Activated T-helper 17 cell treated with anti-CD3 and anti-CD28 coated beads, Interleukin-2, amount 50 U/mL, for 72 hours (primary cell): ENCODE results near the gene ZNF585A. TPM values are rescaled to one million over a fixed set of nuclear protein-coding genes. Genes with fewer than 3 reads are reported as not detected.
"Not testable (repeated sequence)": the region's sequence is repeated elsewhere in the genome, so short reads cannot be mapped to it uniquely, and the experiment has no call there.

Source experiments
- ATAC-seq: fragments of 150-1000 bp; cut with Tn5 transposase; replicated peaks from 2 replicates; pipeline ENCODE4 v1.10.0; 2021; ENCODE audit warnings: mild to moderate bottlenecking, moderate library complexity
- H3K27ac Mint-ChIP-seq: one replicate; pipeline ENCODE4 v1.8.0; 2022; ENCODE audit warnings: mixed read lengths
- H3K27me3 Mint-ChIP-seq: one replicate; pipeline ENCODE4 v1.8.0; 2022; ENCODE audit warnings: mixed read lengths
- H3K36me3 Mint-ChIP-seq: one replicate; pipeline ENCODE4 v1.8.0; 2022; ENCODE audit warnings: low read depth, mild to moderate bottlenecking, mixed read lengths
- H3K4me1 Mint-ChIP-seq: one replicate; pipeline ENCODE4 v1.8.0; 2022; ENCODE audit warnings: mixed read lengths
- H3K4me3 Mint-ChIP-seq: one replicate; pipeline ENCODE4 v1.8.0; 2022; ENCODE audit warnings: mild to moderate bottlenecking, mixed read lengths
- H3K9me3 Mint-ChIP-seq: one replicate; pipeline ENCODE4 v1.8.0; 2022; ENCODE audit warnings: mixed read lengths
- total RNA-seq, 2 donors: library from RNA; stranded (reverse); gene quantifications; one replicate each; pipeline ENCODE4 v1.2.3, GENCODE V29; 2022

Gene ZNF585A
- total RNA-seq, 2 donors from 2014 or later: 5.2 to 9.9 TPM

GRCh38 chr19:37127999-37128820 is 44.3 kb downstream of the ZNF585A start:
- Mint-ChIP-seq H3K4me3 (no peak overlapping the region), H3K27me3 (no peaks in the 10 kb centered on the region), H3K4me1 (no peaks in the 10 kb centered on the region), H3K9me3 (peaks cover 43% of the 10 kb centered on the region), H3K36me3 (peaks cover 45% of the 10 kb centered on the region), H3K27ac (no peak overlapping the region)
- no peak for ATAC-seq

DNA sequence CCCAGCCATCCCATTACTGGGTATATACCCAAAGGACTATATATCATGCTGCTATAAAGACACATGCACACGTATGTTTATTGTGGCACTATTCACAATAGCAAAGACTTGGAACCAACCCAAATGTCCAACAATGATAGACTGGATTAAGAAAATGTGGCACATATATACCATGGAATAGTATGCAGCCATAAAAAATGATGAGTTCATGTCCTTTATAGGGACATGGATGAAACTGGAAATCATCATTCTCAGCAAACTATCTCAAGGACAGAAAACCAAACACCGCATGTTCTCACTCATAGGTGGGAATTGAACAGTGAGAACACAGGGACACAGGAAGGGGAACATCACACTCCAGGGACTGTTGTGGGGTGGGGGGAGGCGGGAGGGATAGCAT is 50.4 kb downstream of the ZNF585A start:
- H3K4me1 Mint-ChIP-seq, H3K4me3 Mint-ChIP-seq, ATAC-seq, H3K27ac Mint-ChIP-seq, H3K27me3 Mint-ChIP-seq: not testable (repeated sequence)
- H3K36me3 Mint-ChIP-seq: peaks cover 28% of the 10 kb centered on the region
- H3K9me3 Mint-ChIP-seq: peaks cover 29% of the 10 kb centered on the region

- Mint-ChIP-seq H3K9me3 (peaks cover 49% of the 10 kb centered on the region), H3K4me1 (no peaks in the 10 kb centered on the region), H3K4me3 (no peak overlapping the region)
These were observed 58.5 kb downstream of the ZNF585A start for GRCh38 chr19:37114001-37114400.

DNA sequence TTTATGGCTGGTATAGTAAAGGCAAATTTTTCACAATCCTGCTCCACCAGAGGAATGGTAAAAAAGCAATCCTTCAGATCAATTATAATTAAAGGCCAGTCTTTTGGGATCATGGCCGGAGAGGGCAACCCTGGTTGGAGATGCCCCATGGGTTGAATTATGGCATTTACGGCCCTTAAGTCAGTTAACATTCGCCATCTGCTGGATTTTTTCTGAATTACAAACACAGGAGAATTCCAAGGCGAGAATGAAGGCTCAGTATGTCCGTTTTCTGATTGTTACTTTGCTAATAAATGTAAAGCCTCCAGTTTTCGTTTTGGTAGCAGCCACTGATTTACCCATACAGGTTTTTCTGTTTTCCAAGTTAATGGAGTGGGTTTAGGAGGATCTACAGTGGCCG is 60.7 kb downstream of the ZNF585A start:
- peaks cover 48% of the 10 kb centered on the region for H3K9me3 Mint-ChIP-seq
- ATAC-seq, H3K27ac Mint-ChIP-seq, H3K27me3 Mint-ChIP-seq, H3K4me3 Mint-ChIP-seq, H3K4me1 Mint-ChIP-seq: not testable (repeated sequence)
- peaks cover 100% of the 10 kb centered on the region for H3K36me3 Mint-ChIP-seq

More at GRCh38 chr19:37114001-37114400, 58.5 kb downstream of the ZNF585A start:
- H3K27me3 Mint-ChIP-seq: no peaks in the 10 kb centered on the region
- peaks cover 77% of the 10 kb centered on the region for H3K36me3 Mint-ChIP-seq
- no peak for ATAC-seq
- H3K27ac Mint-ChIP-seq: no peak overlapping the region

DNA sequence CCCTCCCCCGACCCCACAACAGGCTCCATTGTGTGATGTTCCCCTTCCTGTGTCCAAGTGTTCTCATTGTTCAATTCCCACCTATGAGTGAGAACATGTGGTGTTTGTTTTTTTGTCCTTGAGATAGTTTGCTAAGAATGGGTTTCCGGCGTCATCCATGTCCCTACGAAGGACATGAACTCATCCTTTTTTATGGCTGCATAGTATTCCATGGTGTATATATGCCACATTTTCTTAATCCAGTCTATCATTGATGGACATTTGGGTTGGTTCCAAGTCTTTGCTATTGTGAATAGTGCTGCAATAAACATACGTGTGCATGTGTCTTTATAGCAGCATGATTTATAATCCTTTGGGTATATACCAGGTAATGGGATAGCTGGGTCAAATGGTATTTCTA is 68.4 kb downstream of the ZNF585A start:
- H3K36me3 Mint-ChIP-seq: peaks cover 99% of the 10 kb centered on the region
- H3K27ac Mint-ChIP-seq, H3K4me3 Mint-ChIP-seq, ATAC-seq, H3K4me1 Mint-ChIP-seq, H3K27me3 Mint-ChIP-seq: not testable (repeated sequence)
- peaks cover 31% of the 10 kb centered on the region for H3K9me3 Mint-ChIP-seq

- Mint-ChIP-seq H3K4me1 (no peaks in the 10 kb centered on the region), H3K36me3 (peaks cover 100% of the 10 kb centered on the region), H3K9me3 (peaks cover 22% of the 10 kb centered on the region), H3K27me3 (no peaks in the 10 kb centered on the region), H3K4me3 (no peak overlapping the region), H3K27ac (no peak overlapping the region)
- ATAC-seq: no peak
These were observed 73.9 kb downstream of the ZNF585A start for GRCh38 chr19:37098570-37098969.

DNA sequence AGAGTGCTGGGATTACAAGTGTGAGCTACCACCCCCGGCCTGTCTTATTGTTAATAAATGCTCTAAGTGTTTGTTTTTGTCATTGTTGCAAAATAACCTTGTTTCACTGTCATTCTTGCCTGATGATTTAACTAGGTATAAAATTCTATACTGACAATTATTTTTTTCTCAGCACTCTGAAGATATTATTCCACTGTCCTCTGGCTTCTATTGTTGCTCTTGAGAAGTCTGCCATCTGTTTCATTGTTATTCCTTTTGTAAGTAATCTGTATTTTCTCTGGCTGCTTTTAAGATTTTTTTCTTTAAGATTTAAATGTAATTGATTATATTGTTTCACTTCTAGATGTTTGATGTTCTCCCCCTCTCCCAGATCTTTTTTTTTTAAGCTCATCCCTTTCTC is 76.6 kb downstream of the ZNF585A start:
- no peaks in the 10 kb centered on the region for H3K27me3 Mint-ChIP-seq
- H3K36me3 Mint-ChIP-seq: peaks cover 100% of the 10 kb centered on the region
- peaks cover 20% of the 10 kb centered on the region for H3K9me3 Mint-ChIP-seq
- H3K4me3 Mint-ChIP-seq: no peak overlapping the region
- no peaks in the 10 kb centered on the region for H3K4me1 Mint-ChIP-seq
- no peak for ATAC-seq
- H3K27ac Mint-ChIP-seq: no peak overlapping the region

Other genes with a start within 250 kb of the ZNF585A start
- gene ZNF420, start 94.3 kb downstream of the ZNF585A start, total RNA-seq: 1 to 10 TPM; 7.5 to 9.0 TPM
- gene ZNF585B, start 37.8 kb upstream of the ZNF585A start, total RNA-seq: 10 to 100 TPM in 1 of 2 donors, 1 to 10 TPM in 1; 8.8 to 19.1 TPM
- 10 to 100 TPM in 1 of 2 donors, 1 to 10 TPM in 1; 6.1 to 14.4 TPM for gene ZNF383, start 45.5 kb upstream of the ZNF585A start, total RNA-seq
- gene ZNF527, start 198.4 kb upstream of the ZNF585A start, total RNA-seq: 1 to 10 TPM; 4.9 to 5.1 TPM